Measurements from ENCODE around the gene EFNB3.

The EFNB3 gene

GRCh38 chr17:7700510-7700909 is 4.5 kb upstream of the EFNB3 start:
- no peak for DNase-seq (ENCODE audit: low read depth)

GRCh38 chr17:7701681-7702080 is 3.3 kb upstream of the EFNB3 start:
- DNase-seq (ENCODE audit: low read depth): no peak

- no peak for DNase-seq (ENCODE audit: low read depth)
Measured at GRCh38 chr17:7702776-7703175, 2.2 kb upstream of the EFNB3 start.

GRCh38 chr17:7703584-7704479 is 1.2 kb upstream of the EFNB3 start:
- DNase-seq (ENCODE audit: low read depth): no peak

- no peak for DNase-seq (ENCODE audit: low read depth)
Measured at GRCh38 chr17:7705269-7706255, 560 bp downstream of the EFNB3 start.

GRCh38 chr17:7706631-7707354 is 1.8 kb downstream of the EFNB3 start:
- DNase-seq (ENCODE audit: low read depth): no peak

- DNase-seq (ENCODE audit: low read depth): no peak
Measured at GRCh38 chr17:7707446-7707845, 2.4 kb downstream of the EFNB3 start.

- no peak for DNase-seq (ENCODE audit: low read depth)
Measured at GRCh38 chr17:7707858-7708750, 3.1 kb downstream of the EFNB3 start.

- DNase-seq (ENCODE audit: low read depth): no peak
Measured at GRCh38 chr17:7709031-7709430, 4.0 kb downstream of the EFNB3 start.

- DNase-seq (ENCODE audit: low read depth): no peak
Measured at GRCh38 chr17:7710301-7710700, 5.3 kb downstream of the EFNB3 start.

GRCh38 chr17:7711051-7711755 is 6.2 kb downstream of the EFNB3 start:
- no peak for DNase-seq (ENCODE audit: low read depth)

- DNase-seq (ENCODE audit: low read depth): no peak
Measured at GRCh38 chr17:7712111-7712771, 7.2 kb downstream of the EFNB3 start.

GRCh38 chr17:7713782-7714181 is 8.8 kb downstream of the EFNB3 start:
- no peak for DNase-seq (ENCODE audit: low read depth)

GRCh38 chr17:7714721-7715594 is 10.0 kb downstream of the EFNB3 start:
- no peak for DNase-seq (ENCODE audit: low read depth)

- no peak for DNase-seq (ENCODE audit: low read depth)
Measured at GRCh38 chr17:7715936-7716886, 11.2 kb downstream of the EFNB3 start.

GRCh38 chr17:7716901-7717755 is 12.1 kb downstream of the EFNB3 start, which contains the start of gene DNAH2:
Gene DNAH2, plus strand, starts transcription at chr17:7717744. Its CDS starts 1,991 bp downstream, at chr17:7719735.
- DNase-seq (ENCODE audit: low read depth): peak; percentile 78

Data from stromal cell of bone marrow (primary cell).